GM19193 (cell line): Measurements from ENCODE around the gene HADHA.

Experiments used
- POLR2A ChIP-seq: IDR thresholded peaks from 4 replicates; pipeline ENCODE4 v1.6.1; 2011; ENCODE audit not compliant: insufficient read depth, insufficient read length; ENCODE audit errors: extremely low read depth

The HADHA gene

DNA sequence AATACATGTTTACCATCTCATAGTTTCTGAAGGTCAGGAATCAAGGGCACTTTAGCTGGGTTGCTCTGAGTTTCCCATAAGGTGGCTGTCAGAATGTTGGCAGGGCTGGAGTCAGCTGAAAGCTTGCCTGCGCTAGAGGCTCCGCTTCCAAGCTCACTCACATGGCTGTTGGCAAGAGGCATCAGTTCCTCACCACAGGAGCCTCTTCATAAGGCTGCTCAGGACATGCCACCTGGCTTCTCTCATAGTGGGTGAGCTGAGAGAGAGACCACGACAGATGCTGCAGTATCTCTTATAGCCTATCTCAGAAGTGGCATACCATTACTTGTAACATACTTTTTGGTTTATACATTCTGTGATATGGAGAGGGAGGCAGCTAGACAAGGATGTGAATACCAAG, 7.5 kb upstream of the HADHA start:
- TF ChIP-seq POLR2A: no peak

- no peak for TF ChIP-seq POLR2A
Measured at GRCh38 chr2:26249625-26250024, 5.2 kb upstream of the HADHA start.

DNA sequence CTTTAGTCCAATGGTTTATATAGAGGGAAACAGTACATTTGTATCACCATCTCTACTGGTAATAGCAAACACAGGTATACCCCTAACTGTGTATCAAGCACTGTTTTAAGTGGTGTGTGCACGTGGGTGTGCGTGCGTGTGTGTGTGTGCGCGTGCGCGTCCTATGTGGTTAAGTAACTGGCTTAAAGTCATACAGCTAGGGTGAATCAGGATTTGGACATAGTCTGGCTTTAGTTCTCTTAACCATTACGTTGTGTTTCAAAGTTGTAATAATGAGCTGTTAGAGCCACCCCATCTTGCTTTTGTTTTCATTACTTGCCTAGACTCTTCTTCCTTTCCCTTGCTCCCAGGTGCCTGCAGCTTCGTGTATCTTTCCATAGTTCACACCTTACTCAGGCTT, 2.4 kb upstream of the HADHA start:
- TF ChIP-seq POLR2A: no peak

DNA sequence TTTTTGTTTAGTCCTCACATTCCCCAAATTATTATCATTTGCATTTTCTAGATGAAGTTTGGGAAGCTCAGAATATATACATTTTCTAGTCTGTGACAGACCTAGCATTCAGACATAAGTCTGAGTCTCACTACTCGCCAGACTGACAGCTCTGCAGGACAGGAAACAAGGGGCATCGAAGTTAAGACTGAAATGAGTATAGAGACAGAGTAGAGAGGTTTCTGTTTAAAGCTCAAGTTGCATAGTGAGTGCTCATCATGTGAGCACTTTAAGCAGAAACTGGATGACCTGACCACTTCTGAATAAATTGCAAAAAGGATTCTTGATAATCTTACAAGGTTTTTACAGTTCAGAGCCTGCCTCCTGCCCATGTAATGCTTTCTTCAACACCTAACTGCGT, 1.4 kb upstream of the HADHA start:
- no peak for TF ChIP-seq POLR2A

GRCh38 chr2:26245231-26245732, 850 bp upstream of the HADHA start:
- no peak for TF ChIP-seq POLR2A

DNA sequence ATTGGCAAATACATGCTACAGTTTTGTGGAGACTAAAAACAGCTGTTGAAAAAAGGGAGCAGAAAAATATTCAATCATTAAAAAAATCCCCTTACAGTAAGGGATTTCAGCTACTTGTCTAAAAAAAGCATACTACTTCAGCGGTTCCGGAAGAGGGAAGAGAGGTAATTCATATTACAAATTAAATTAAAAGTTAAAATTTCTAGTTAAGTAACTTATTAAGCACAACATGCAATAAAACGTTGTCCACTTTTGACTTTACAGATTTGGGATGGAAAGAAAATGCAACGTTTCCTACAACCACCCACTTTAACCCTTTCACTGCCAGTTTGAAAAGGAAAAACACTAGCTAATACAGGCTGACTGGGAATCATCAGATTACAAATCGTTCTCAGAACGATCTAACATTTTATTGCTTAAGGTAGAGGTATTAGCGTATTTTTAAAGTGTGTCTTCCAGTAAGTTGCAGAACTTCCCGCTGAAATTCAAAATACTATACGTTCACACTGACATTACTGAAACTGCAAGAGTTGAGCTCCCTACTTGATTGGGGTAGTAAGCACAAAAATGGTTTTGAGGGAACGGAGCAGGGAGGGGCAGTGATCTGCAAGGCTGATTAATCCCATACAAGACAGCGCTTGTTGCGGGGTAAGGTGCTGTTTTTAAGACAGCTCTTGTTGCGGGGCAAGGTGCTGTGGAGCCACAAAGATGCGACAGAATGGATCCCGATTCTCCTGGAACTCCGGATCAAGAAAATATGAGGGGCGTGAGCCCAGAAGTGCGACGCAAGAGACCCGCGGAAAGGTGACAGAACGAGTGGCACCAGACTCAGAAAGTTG, 743 bp downstream of the HADHA start:
- TF ChIP-seq POLR2A: no peak

- TF ChIP-seq POLR2A: no peak
Measured at GRCh38 chr2:26241928-26242436, 2.5 kb downstream of the HADHA start.

DNA sequence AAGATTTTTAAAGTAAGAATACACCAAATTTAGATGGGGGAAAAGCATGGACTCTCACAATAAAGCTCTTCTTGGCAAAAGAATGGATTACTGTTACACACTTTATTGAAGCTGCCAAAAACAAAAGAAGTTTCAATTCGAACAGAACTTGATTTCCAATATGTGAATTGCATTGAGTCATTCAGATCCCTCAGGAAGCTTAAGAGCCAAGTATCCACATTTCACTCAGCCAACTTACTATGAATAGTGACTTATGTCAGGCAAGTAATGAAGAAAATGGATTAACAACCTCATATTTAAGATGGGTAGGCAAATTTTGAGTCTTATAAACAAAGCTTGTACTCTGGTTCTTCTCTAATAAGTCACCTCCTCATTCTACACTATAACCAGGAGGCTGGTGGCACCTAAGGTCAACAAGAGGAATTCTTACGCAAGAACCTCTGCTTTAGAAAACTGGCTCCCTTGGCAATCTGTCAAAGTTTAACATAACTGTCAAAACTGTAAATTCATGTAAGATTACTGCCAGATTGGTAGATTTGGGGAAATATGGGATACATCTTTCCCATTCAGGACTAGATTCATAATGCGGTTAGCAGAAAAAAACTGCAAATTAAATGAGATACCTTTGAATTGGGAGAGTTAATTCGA, 6.0 kb downstream of the HADHA start:
- TF ChIP-seq POLR2A: no peak

DNA sequence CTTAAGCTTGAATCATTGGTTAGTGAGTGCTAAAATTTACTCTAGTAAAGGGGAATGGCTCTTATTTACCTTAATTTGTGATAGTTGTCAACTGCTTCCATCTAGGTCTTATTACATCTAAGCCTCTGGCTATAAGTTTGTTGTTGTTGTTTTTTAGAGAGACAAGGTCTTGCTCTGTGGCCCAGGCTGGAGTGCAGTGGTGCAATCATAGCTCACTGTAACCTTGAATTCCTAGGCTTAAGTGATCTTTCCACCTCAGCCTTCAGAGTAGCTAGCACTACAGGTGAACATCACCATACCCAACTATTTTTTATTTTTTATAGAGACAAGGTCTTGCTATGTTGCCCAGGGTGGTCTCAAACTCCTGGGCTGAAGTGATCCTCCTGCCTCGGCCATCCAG, 6.6 kb downstream of the HADHA start:
- TF ChIP-seq POLR2A: no peak

GRCh38 chr2:26235089-26235488, 9.3 kb downstream of the HADHA start:
- no peak for TF ChIP-seq POLR2A

DNA sequence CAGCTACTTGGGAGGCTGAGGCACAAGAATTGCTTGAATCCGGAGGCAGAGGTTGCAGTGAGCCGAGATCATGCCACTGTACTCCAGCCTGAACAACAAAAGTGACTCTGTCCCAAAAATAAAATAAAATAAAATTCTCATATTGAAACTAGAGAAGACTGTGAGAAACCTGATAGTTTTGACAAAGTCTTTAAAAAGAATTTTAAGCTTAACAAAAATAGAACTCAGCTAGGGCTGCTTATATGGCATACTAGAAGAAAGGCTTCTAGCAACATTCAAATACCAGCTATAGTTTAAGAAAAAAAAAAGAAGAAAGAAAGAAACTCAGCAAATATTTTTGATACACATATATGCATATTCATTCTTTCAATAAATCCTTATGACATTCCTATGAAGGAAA, 13.6 kb downstream of the HADHA start:
- TF ChIP-seq POLR2A: no peak

GRCh38 chr2:26229595-26229994, 14.8 kb downstream of the HADHA start:
- no peak for TF ChIP-seq POLR2A

GRCh38 chr2:26224095-26224494, 20.3 kb downstream of the HADHA start:
- no peak for TF ChIP-seq POLR2A

DNA sequence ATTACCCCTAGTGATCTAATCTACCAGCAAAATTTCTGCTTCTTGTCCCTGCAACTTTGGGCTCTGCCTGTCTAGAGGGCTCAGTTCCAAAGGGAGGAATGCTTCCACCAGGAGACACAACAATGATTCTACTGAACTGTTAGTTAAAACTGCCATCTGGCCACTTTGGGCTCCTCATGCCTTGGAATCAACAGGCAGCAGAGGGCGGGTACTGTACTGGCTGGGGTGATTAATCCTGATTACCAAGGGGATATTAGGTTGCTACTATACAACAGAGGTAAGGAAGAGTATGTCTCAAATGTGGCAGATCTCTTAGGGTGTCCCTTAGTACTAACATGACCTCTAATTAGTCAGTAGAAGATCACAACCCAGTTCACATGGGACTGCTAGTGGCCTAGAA, 21.4 kb downstream of the HADHA start:
- no peak for TF ChIP-seq POLR2A

DNA sequence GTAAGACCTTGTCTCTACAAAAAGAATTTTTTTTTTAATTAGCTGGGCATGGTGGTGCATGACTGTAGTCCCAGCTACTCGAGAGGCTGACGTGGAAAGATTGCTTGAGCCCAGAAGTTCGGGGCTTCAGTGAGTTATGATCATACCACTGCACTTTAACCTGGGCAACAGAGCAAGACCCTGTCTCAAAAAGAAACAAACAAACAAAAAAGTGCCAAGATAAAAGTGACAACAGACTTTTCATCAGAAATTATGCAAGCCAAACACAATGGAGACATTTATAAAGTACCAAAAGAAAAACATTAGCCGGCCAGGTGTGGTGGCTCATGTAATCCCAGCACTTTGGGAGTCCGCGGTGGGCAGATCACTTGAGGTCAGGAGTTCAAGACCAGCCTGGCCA, 26.7 kb downstream of the HADHA start:
- TF ChIP-seq POLR2A: no peak

DNA sequence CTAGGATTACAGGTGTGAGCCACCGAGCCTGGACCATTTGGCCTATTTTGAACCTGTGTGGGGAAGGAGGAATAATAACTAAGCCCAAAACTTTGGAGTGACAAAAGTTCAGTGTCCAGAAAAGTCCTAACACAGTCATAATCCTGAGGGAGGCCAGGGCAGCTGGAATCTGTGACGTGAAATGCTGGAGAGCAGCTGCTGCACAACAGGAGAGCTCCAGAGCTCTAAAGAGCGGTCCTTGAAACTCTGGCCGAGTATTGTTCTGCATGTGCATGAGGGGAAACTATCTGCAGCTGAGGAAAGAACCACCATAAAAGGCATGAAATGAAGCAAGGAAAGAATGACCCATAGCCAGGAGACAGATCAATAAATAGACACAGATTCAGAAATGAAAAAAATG, 27.8 kb downstream of the HADHA start:
- TF ChIP-seq POLR2A: no peak
